HepG2 (cell line): ENCODE results near the gene STK40. TPM values are rescaled to one million over a fixed set of nuclear protein-coding genes. Genes with fewer than 3 reads are reported as not detected.

ENCODE experiments used
- AGO1 ChIP-seq: fragments of 200-400 bp; formaldehyde crosslinking; IDR thresholded peaks from 2 replicates; pipeline ENCODE4 v1.6.1; 2017; ENCODE audit warnings: mild to moderate bottlenecking, low read depth, low read length, moderate library complexity; ENCODE audit not compliant: poor library complexity, severe bottlenecking
- ATF5 ChIP-seq: sonication (generic); formaldehyde crosslinking; IDR thresholded peaks from 2 replicates; pipeline ENCODE4 v1.4.0; 2020; ENCODE audit warnings: mild to moderate bottlenecking, low read depth, missing genetic modification reagents
- ATRX ChIP-seq: sonication (generic); formaldehyde crosslinking; IDR thresholded peaks from 2 replicates; pipeline ENCODE4 v1.4.0; 2020; ENCODE audit warnings: missing genetic modification reagents, borderline replicate concordance
- CBX1 ChIP-seq: IDR thresholded peaks from one replicate; pipeline ENCODE4 v1.6.1; 2016; ENCODE audit warnings: antibody characterized with exemption, low read depth
- CEBPB ChIP-seq: IDR thresholded peaks from 2 replicates; pipeline ENCODE4 v1.6.1; 2011; ENCODE audit warnings: low read depth, low read length, improper control_type of control experiment, borderline replicate concordance
- GFI1 ChIP-seq: sonication (generic); formaldehyde crosslinking; IDR thresholded peaks from 2 replicates; pipeline ENCODE4 v1.5.0; 2020; ENCODE audit warnings: missing genetic modification reagents, mild to moderate bottlenecking, borderline replicate concordance
- KLF11 ChIP-seq: IDR thresholded peaks from 2 replicates; pipeline ENCODE4 v1.6.1; 2016; ENCODE audit warnings: missing compliant biosample characterization
- NBN ChIP-seq: fragments of 450-650 bp; conservative IDR thresholded peaks from 2 replicates; pipeline ENCODE4 v1.6.1; 2017
- NR2C2 ChIP-seq: sonication (generic); formaldehyde crosslinking; IDR thresholded peaks from 2 replicates; pipeline ENCODE4 v1.4.0; 2020; ENCODE audit warnings: missing genetic modification reagents, mild to moderate bottlenecking, moderate library complexity, borderline replicate concordance
- SIX1 ChIP-seq: sonication (generic); formaldehyde crosslinking; IDR thresholded peaks from 2 replicates; pipeline ENCODE4 v1.4.0; 2020; ENCODE audit warnings: missing genetic modification reagents, borderline replicate concordance
- TEF ChIP-seq: sonication (generic); formaldehyde crosslinking; IDR thresholded peaks from 2 replicates; pipeline ENCODE4 v1.5.0; 2020; ENCODE audit warnings: missing genetic modification reagents
- TRIM24 ChIP-seq: sonication (generic); formaldehyde crosslinking; IDR thresholded peaks from 2 replicates; pipeline ENCODE4 v1.8.0; 2022; ENCODE audit warnings: mild to moderate bottlenecking, missing genetic modification reagents
- ZIK1 ChIP-seq: sonication (generic); formaldehyde crosslinking; IDR thresholded peaks from 2 replicates; pipeline ENCODE4 v1.5.0; 2020; ENCODE audit warnings: mild to moderate bottlenecking, low read depth, missing genetic modification reagents, borderline replicate concordance
- ZNF260 ChIP-seq: sonication (generic); formaldehyde crosslinking; IDR thresholded peaks from 2 replicates; pipeline ENCODE4 v1.4.0; 2020; ENCODE audit warnings: missing genetic modification reagents, low read depth, mild to moderate bottlenecking, borderline replicate concordance
- ZNF343 ChIP-seq: sonication (generic); formaldehyde crosslinking; IDR thresholded peaks from 2 replicates; pipeline ENCODE4 v1.4.0; 2020; ENCODE audit warnings: mild to moderate bottlenecking, missing genetic modification reagents
- ZNF879 ChIP-seq: sonication (generic); formaldehyde crosslinking; IDR thresholded peaks from 2 replicates; pipeline ENCODE4 v1.8.1; 2023; ENCODE audit warnings: missing genetic modification reagents
- polyA plus RNA-seq, 8 experiments: library from polyadenylated mRNA; depleted of rRNA in 3 of 8; stranded (reverse) in 7 of 8; unstranded in 1 of 8; fragments of >200 nt; fragmentation: Illumina TruSeq in 4 of 8; extraction: Trizol in 4 of 8; gene quantifications; 2 replicates each; pipeline versions ENCODE4 v1.2.1 to v1.2.3, GENCODE V29; 2011 to 2016; ENCODE audit warnings: low read depth in 4 of 8, missing spikeins in 1 of 8, mixed read lengths in 1 of 8; ENCODE audit not compliant: insufficient read depth in 1 of 8
- total RNA-seq, 5 experiments: library from RNA; depleted of rRNA; stranded (reverse); fragments of >200 nt; fragmentation: Illumina TruSeq; extraction: Trizol; gene quantifications; 2 replicates each; pipeline ENCODE4 v1.2.3, GENCODE V29; 2016; ENCODE audit warnings: low read depth in 1 of 5
- TF ChIP-seq, protein P1 (sequence below): sonication (generic); formaldehyde crosslinking; IDR thresholded peaks from 2 replicates; pipeline ENCODE4 v1.9.0; 2022; ENCODE audit warnings: missing genetic modification reagents, mild to moderate bottlenecking, borderline replicate concordance
- TF ChIP-seq, protein P2 (sequence below): sonication (generic); formaldehyde crosslinking; IDR thresholded peaks from 2 replicates; pipeline ENCODE4 v1.4.0; 2020; ENCODE audit warnings: missing genetic modification reagents, low read depth, mild to moderate bottlenecking, borderline replicate concordance
- TF ChIP-seq, protein P3 (sequence below): sonication (generic); formaldehyde crosslinking; IDR thresholded peaks from 2 replicates; pipeline ENCODE4 v1.8.1; 2023; ENCODE audit warnings: missing genetic modification reagents, mild to moderate bottlenecking, borderline replicate concordance
- TF ChIP-seq, protein P4 (sequence below): sonication (generic); formaldehyde crosslinking; IDR thresholded peaks from 2 replicates; pipeline ENCODE4 v1.8.0; 2022; ENCODE audit warnings: missing genetic modification reagents, mild to moderate bottlenecking, borderline replicate concordance

Gene STK40
- total and polyA plus RNA-seq, 2 of the 13 experiments (the other 11 are each of a cell fraction or from before 2014, with no cell fraction given): 33.8 to 35.1 TPM

DNA sequence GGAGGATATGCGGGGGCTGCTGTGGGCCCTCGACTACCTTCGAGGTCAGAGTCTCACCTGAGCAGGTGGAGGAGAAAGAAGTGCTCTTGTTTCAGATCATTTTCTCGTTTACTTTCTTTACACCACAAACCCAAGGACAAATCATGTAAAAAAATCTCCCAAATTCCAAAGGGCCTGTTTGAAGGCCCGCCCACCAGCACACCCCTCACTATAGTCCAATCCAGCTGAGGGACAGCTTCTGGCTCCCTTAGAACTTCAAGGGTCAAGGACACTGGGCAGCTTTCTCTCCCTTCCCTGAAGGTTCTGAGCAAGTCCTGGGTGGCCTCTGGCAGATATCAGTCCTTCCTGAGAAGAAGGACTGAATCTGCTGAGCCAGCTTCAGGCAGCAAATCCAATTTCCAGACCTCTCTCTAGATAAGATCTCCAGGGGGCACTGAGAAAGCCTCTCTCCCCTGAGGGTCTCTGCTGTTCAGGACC lies 5.5 kb downstream of the STK40 start (continued):
- TF ChIP-seq NR2C2 (CRISPR knock-in tag): 0 out of 2 replicates have a peak, but pooled peaks have one; percentile 22
- TF ChIP-seq, protein P1, sequence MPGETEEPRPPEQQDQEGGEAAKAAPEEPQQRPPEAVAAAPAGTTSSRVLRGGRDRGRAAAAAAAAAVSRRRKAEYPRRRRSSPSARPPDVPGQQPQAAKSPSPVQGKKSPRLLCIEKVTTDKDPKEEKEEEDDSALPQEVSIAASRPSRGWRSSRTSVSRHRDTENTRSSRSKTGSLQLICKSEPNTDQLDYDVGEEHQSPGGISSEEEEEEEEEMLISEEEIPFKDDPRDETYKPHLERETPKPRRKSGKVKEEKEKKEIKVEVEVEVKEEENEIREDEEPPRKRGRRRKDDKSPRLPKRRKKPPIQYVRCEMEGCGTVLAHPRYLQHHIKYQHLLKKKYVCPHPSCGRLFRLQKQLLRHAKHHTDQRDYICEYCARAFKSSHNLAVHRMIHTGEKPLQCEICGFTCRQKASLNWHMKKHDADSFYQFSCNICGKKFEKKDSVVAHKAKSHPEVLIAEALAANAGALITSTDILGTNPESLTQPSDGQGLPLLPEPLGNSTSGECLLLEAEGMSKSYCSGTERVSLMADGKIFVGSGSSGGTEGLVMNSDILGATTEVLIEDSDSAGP (CRISPR knock-in tag): no peak
- no peak for TF ChIP-seq ATF5 (CRISPR knock-in tag)
- TF ChIP-seq, protein P2, sequence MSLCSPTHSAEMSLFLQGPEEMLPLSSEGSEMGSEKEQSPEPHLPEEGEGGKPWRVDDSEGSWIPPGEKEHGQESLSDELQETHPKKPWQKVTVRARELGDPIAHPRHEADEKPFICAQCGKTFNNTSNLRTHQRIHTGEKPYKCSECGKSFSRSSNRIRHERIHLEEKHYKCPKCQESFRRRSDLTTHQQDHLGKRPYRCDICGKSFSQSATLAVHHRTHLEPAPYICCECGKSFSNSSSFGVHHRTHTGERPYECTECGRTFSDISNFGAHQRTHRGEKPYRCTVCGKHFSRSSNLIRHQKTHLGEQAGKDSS: no peak
- no peak for TF ChIP-seq AGO1
- no peak for TF ChIP-seq ZNF343 (CRISPR knock-in tag)
- peak; percentile 81 for TF ChIP-seq GFI1 (CRISPR knock-in tag)
- TF ChIP-seq ATRX (CRISPR knock-in tag): no peak
- TF ChIP-seq NBN: no peak
- no peak for TF ChIP-seq CBX1
- TF ChIP-seq CEBPB: no peak
- no peak for TF ChIP-seq ZNF260 (CRISPR knock-in tag)
- TF ChIP-seq, protein P3, sequence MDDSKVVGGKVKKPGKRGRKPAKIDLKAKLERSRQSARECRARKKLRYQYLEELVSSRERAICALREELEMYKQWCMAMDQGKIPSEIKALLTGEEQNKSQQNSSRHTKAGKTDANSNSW: no peak
- TF ChIP-seq SIX1 (CRISPR knock-in tag): peak; percentile 12; the same call in 1 of the 2 replicates
- no peak for TF ChIP-seq TEF (CRISPR knock-in tag)
- no peak for TF ChIP-seq TRIM24
- TF ChIP-seq, protein P4, sequence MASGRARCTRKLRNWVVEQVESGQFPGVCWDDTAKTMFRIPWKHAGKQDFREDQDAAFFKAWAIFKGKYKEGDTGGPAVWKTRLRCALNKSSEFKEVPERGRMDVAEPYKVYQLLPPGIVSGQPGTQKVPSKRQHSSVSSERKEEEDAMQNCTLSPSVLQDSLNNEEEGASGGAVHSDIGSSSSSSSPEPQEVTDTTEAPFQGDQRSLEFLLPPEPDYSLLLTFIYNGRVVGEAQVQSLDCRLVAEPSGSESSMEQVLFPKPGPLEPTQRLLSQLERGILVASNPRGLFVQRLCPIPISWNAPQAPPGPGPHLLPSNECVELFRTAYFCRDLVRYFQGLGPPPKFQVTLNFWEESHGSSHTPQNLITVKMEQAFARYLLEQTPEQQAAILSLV (CRISPR knock-in tag): no peak
- no peak for TF ChIP-seq ZIK1 (CRISPR knock-in tag)
- no peak for TF ChIP-seq ZNF879 (CRISPR knock-in tag)
- no peak for TF ChIP-seq KLF11
